Measurements from ENCODE around the gene CABS1. TPM values are rescaled to one million over a fixed set of nuclear protein-coding genes. Genes with fewer than 3 reads are reported as not detected.

Gene CABS1
- total and polyA plus RNA-seq, 12 donors = not detected

DNA sequence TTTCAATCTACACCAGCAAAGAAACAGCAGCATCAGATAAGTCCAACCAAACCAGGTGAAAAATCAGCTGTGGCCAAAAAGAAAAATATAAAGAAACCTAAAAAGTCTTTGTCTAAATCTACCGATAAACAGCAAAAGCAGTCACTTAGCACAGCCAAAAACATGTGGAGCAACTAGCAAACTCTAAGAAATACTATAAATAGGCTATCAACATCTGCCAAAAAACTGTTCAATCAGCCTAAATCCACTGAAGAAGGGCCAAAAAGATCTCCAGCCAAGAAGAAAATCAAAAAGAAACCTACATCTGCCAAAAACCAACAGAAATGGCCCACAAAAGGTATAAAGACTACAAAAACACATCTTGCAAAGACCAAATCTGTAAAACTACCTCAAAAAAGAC lies 36.7 kb upstream of the CABS1 start:
- TF ChIP-seq, protein P1, sequence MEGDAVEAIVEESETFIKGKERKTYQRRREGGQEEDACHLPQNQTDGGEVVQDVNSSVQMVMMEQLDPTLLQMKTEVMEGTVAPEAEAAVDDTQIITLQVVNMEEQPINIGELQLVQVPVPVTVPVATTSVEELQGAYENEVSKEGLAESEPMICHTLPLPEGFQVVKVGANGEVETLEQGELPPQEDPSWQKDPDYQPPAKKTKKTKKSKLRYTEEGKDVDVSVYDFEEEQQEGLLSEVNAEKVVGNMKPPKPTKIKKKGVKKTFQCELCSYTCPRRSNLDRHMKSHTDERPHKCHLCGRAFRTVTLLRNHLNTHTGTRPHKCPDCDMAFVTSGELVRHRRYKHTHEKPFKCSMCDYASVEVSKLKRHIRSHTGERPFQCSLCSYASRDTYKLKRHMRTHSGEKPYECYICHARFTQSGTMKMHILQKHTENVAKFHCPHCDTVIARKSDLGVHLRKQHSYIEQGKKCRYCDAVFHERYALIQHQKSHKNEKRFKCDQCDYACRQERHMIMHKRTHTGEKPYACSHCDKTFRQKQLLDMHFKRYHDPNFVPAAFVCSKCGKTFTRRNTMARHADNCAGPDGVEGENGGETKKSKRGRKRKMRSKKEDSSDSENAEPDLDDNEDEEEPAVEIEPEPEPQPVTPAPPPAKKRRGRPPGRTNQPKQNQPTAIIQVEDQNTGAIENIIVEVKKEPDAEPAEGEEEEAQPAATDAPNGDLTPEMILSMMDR (IDR thresholded peaks at IDR 0.05) = no peak
- WGBS, 2 donors = 51 to 70% methylated on average over 1 of the region's 1 CpG
- DNase-seq = no peak
- Histone ChIP-seq H3K27ac (no peak overlapping the region), H3K36me3 (no peaks in the 10 kb centered on the region), H3K27me3 (no peaks in the 10 kb centered on the region), H3K4me1 (no peaks in the 10 kb centered on the region), H3K4me3 (no peak overlapping the region), H3K9me3 (no peaks in the 10 kb centered on the region)
- intact Hi-C loops (cut with DNase I) = no loop called here
- ATAC-seq = no peak

DNA sequence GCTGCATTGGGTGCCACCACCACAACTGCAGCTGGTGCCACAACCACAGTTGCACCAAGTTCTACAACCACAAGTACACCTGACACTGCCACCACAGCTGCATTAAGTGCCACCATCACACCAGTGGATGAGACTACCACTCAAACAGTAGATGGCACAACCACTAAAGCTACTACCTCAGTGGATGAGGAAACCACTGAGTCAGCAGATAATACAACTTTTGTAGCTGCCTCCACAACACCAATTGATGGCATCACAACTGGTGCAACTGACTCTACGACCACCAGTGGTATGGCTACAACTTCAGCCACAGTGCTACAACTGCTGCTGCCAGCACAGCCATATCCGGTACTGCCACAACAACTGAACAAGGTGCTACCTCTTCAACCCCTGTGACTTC lies 35.1 kb upstream of the CABS1 start:
- no peak overlapping the region for H3K4me3 ChIP-seq
- no peaks in the 10 kb centered on the region for H3K36me3 ChIP-seq
- TF ChIP-seq, protein P1 (IDR thresholded peaks at IDR 0.05) = no peak
- no peaks in the 10 kb centered on the region for H3K9me3 ChIP-seq
- ATAC-seq (no peak), DNase-seq (no peak)
- WGBS, 2 donors = 84 to 88% methylated on average over 2 of the region's 2 CpGs
- no peaks in the 10 kb centered on the region for H3K4me1 ChIP-seq
- no peak overlapping the region for H3K27ac ChIP-seq
- intact Hi-C loops (cut with DNase I) = no loop called here
- no peaks in the 10 kb centered on the region for H3K27me3 ChIP-seq

DNA sequence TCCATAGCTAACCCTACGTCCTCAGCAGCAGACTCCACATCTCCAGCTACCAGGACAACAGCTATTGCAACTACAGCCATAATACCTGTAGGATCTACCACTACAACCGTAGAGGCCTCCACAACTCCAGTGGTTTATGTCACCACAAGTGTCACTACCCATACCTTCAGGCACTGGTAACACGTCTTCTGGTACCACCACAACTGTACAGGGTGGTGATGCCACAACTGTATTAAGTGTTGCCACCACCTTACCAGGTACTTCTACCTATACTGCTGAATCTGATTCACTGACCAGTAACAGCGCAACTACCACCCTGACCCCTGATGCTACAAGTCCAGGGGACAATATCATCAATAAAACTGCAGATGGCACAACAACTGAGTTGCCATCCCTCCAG lies 34.6 kb upstream of the CABS1 start:
- Histone ChIP-seq H3K9me3 (no peaks in the 10 kb centered on the region), H3K4me1 (no peaks in the 10 kb centered on the region), H3K36me3 (no peaks in the 10 kb centered on the region), H3K4me3 (no peak overlapping the region), H3K27me3 (no peaks in the 10 kb centered on the region), H3K27ac (no peak overlapping the region)
- TF ChIP-seq, protein P1 (IDR thresholded peaks at IDR 0.05) = no peak
- 84 to 85% methylated on average over 4 of the region's 4 CpGs for WGBS, 2 donors
- ATAC-seq = no peak
- DNase-seq = no peak
- intact Hi-C loops (cut with DNase I) = no loop called here

DNA sequence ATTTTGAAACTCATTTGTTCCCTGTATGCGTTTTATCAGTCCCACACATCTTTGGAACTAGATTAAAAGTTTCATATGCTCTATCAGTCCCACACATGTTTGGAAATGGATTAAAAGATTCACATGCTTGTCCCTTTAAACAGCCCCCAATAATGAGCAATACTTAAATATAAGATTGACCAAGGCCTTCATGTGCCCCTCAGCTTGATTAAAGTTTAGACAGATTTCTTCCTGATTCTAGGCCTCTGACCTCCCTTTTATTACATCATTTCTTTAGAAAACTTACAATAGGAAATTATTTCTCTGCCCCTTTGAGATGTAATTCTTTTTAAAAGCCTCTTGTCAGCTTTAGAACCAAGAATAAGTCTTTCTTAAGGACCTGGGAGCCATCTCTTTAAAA lies 31.7 kb upstream of the CABS1 start:
- no peaks in the 10 kb centered on the region for H3K36me3 ChIP-seq
- H3K4me1 ChIP-seq = no peaks in the 10 kb centered on the region
- ATAC-seq = no peak
- H3K27ac ChIP-seq = no peak overlapping the region
- WGBS, 2 donors = 72 to 80% methylated on average over 1 of the region's 1 CpG
- no peak overlapping the region for H3K4me3 ChIP-seq
- DNase-seq = no peak
- intact Hi-C loops (cut with DNase I) = no loop called here
- no peaks in the 10 kb centered on the region for H3K27me3 ChIP-seq
- no peaks in the 10 kb centered on the region for H3K9me3 ChIP-seq
- TF ChIP-seq, protein P1 (IDR thresholded peaks at IDR 0.05) = no peak

DNA sequence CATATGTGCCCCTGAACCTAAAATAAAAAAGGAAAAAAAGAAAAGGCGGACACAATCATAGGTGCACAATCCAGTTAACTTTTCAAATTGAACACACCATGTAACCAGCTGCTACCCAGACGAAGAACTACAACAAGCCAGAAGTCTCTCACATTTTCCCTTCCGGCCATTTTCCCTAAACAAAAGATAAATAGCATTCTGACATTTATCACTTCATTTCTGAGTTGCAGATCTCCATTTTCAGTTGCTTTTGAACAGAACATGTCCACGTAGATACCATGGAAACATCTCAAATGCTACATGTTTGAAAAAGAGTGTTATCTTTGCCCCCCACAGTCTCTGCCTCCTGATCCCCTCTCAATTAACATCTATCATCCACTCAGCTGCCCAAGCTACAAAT lies 29.2 kb upstream of the CABS1 start:
- DNase-seq = no peak
- ATAC-seq = no peak
- no peaks in the 10 kb centered on the region for H3K27me3 ChIP-seq
- H3K4me3 ChIP-seq = no peak overlapping the region
- WGBS, 2 donors = 49 to 53% methylated on average over 4 of the region's 4 CpGs
- H3K36me3 ChIP-seq = no peaks in the 10 kb centered on the region
- no peak overlapping the region for H3K27ac ChIP-seq
- no peaks in the 10 kb centered on the region for H3K4me1 ChIP-seq
- intact Hi-C loops (cut with DNase I) = no loop called here
- TF ChIP-seq, protein P1 (IDR thresholded peaks at IDR 0.05) = no peak
- H3K9me3 ChIP-seq = peaks cover 0 to 4% (median 0%) of the 10 kb centered on the region in 11 donors
